Pancreas (tissue), 10 donors: ENCODE measurements around the gene MED17. TPM values are rescaled to one million over a fixed set of nuclear protein-coding genes. Genes with fewer than 3 reads are reported as not detected.
A peak's percentile ranks its signal among the peaks of the same experiment; 100 is the strongest.

Source experiments
- ATAC-seq, 4 donors: fragments of 200-7000 bp; cut with Tn5 transposase; one replicate each; pipeline versions ENCODE4 v1.8.0 to v1.9.1; 2020; ENCODE audit warnings: mild to moderate bottlenecking in 4 of 4, moderate library complexity in 4 of 4
- DNase-seq, 6 donors: peaks; one replicate each; pipeline ENCODE4 v3.0.0-alpha.2; 2020
- FAIRE-seq: peaks from 2 replicates; lab custom pipeline; 2012; peaks lifted over from hg19 to GRCh38; lab: Jason Lieb, UNC
- H3K27ac ChIP-seq, 4 donors: fragments of 200-600 bp; sonication (generic); 1 replicate in 3 of 4; 2 replicates in 1 of 4; pipeline versions ENCODE4 v1.5.0 to v1.8.0; 2020
- H3K27me3 ChIP-seq, 4 donors: fragments of 200-600 bp; one replicate each; pipeline ENCODE4 v1.8.0; 2021
- H3K36me3 ChIP-seq, 3 donors: fragments of 200-600 bp; sonication (generic) in 1 of 3; one replicate each; pipeline versions ENCODE4 v1.5.0 to v1.8.0; 2020 to 2021
- H3K4me1 ChIP-seq, 3 donors: fragments of 200-600 bp; one replicate each; pipeline ENCODE4 v1.8.0; 2021
- H3K4me3 ChIP-seq, 4 donors: fragments of 200-600 bp; sonication (generic) in 2 of 4; one replicate each; pipeline versions ENCODE4 v1.5.0 to v1.8.0; 2020 to 2021
- H3K9me3 ChIP-seq, 4 donors: fragments of 200-600 bp; one replicate each; pipeline ENCODE4 v1.8.0; 2021
- WGBS, 2 donors: extraction: QIAGEN DNeasy Blood & Tissue Kit; methylation state at CpG; one replicate each; pipeline ENCODE4 v1.1.7; 2013; 5-methylcytosine and 5-hydroxymethylcytosine counted together
- intact Hi-C, 3 donors: fragments of 100-400 bp; cut with DNase I; formaldehyde crosslinking; loops; one replicate each; pipeline versions ENCODE4 v1.11.1 to v1.14.2; 2022
- polyA plus RNA-seq, 2 donors: library from polyadenylated mRNA; stranded (reverse); fragments of 200-250 nt; gene quantifications; one replicate each; pipeline ENCODE4 v1.2.3, GENCODE V29; 2013
- total RNA-seq, 6 donors: library from RNA; stranded (reverse); fragmentation: NEBNext Ultra II Directional in 4 of 6; extraction: Animal tissue kit (Norgen Biotek cat#: 25700) in 4 of 6; gene quantifications; one replicate each; pipeline versions ENCODE4 v1.2.1 to v1.2.4, GENCODE V29; 2021 to 2023
- TF ChIP-seq, protein P1 (sequence below), 4 donors: fragments of 200-600 bp; sonication (generic) in 3 of 4; IDR thresholded peaks; one replicate each; pipeline versions ENCODE4 v1.5.0 to v1.8.0; 2021; ENCODE audit warnings: antibody characterized with exemption in 4 of 4
- donor health status: healthy with polysubstance abuse.
- donor health status: DM: no; HTN: no; CAD: no; lungs with moderate emphysema.
- donor health status: DM: no; HTN: no; CAD: no.
- donor health status: control.
- donor health status: control.
- donor health status: Bipolar disorder and iron deficiency.
- donor health status: DM: yes; HTN: yes; CAD: no.
- donor health status: DM: no; HTN: no; CAD: no.
- donor health status: DM: no; HTN: no; CAD: no.
- donor health status: DM: yes; HTN: yes; CAD: no.

Gene MED17
- total and polyA plus RNA-seq, 8 donors = 6.6 to 17.8 (median 11.1) TPM

DNA sequence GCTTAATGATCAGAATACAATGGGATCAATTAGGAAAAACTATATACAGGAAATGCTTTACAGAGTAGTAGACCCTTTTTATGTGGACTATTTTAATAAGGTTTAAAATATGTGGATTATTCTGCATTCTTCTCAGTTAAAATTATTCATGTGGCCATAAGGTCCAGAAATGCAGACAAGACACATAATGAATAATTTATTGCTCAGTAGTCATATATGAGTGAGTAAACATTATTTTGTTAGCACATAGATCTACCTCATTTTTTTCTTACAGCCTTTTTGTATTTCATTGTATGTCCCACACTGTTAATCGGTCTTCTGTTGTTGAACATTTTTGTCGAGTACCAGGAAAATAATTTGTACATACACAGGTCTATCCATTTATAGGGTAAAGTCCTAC, 20.8 kb downstream of the MED17 start:
- 96 to 97% methylated on average over 2 of the region's 2 CpGs for WGBS, 2 donors
- Histone ChIP-seq H3K36me3 (peaks cover 0 to 36% (median 10%) of the 10 kb centered on the region in 3 donors), H3K27me3 (no peaks in the 10 kb centered on the region), H3K27ac (no peak overlapping the region), H3K4me3 (no peak overlapping the region), H3K4me1 (peaks cover 0 to 10% (median 0%) of the 10 kb centered on the region in 3 donors), H3K9me3 (no peaks in the 10 kb centered on the region)
- ATAC-seq (no peak), DNase-seq (no peak), FAIRE-seq (no peak)
- intact Hi-C loops = no loop called here
- TF ChIP-seq, protein P1, sequence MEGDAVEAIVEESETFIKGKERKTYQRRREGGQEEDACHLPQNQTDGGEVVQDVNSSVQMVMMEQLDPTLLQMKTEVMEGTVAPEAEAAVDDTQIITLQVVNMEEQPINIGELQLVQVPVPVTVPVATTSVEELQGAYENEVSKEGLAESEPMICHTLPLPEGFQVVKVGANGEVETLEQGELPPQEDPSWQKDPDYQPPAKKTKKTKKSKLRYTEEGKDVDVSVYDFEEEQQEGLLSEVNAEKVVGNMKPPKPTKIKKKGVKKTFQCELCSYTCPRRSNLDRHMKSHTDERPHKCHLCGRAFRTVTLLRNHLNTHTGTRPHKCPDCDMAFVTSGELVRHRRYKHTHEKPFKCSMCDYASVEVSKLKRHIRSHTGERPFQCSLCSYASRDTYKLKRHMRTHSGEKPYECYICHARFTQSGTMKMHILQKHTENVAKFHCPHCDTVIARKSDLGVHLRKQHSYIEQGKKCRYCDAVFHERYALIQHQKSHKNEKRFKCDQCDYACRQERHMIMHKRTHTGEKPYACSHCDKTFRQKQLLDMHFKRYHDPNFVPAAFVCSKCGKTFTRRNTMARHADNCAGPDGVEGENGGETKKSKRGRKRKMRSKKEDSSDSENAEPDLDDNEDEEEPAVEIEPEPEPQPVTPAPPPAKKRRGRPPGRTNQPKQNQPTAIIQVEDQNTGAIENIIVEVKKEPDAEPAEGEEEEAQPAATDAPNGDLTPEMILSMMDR (IDR thresholded peaks at IDR 0.05) = no peak

DNA sequence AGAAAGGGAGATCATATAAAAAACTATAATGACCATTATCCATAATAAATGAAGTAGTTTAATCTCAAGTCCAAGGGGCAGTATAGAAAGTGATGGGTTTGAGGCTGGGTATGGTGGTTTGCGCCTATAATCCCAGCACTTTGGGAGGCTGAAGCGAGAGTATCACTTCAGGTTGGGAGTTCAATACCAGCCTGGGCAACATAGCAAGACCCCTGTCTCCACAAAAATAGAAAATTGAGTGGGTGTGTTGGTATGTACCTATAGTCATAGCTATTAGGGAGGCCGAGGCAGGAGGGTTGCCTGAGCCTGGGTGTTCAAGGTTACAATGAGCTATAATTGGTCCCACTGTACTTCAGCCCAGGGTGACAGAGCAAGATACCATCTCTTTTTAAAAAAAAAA, 23.9 kb downstream of the MED17 start:
- 96 to 99% methylated on average over 3 of the region's 3 CpGs for WGBS, 2 donors
- Histone ChIP-seq H3K27me3 (no peaks in the 10 kb centered on the region), H3K27ac (no peak overlapping the region), H3K9me3 (no peaks in the 10 kb centered on the region), H3K4me1 (no peaks in the 10 kb centered on the region), H3K4me3 (no peak overlapping the region), H3K36me3 (peaks cover 0 to 53% (median 12%) of the 10 kb centered on the region in 3 donors)
- ATAC-seq = no peak
- FAIRE-seq = no peak
- intact Hi-C loops = no loop called here
- DNase-seq = no peak
- TF ChIP-seq, protein P1 (IDR thresholded peaks at IDR 0.05) = no peak

DNA sequence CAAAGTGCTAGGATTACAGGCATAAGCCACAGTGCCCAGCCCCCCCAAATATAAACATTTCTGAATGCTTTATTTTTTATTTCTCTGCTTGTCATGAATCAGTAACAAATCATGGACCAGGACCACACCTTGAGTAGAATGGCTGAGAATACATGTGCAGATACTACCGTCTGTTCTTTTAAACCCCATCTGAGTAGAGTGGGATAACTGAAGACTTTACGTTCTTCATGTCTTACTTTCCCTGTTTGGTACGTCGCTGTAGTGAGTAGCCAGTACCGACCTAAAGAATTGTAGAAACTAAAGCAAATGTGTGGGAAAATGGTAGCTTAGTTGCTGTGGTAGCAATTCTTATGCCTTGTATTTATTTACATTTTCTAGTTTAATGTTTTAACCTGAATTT, 29.9 kb downstream of the MED17 start:
- Histone ChIP-seq H3K36me3 (peaks cover 0 to 36% (median 7%) of the 10 kb centered on the region in 3 donors), H3K27ac (no peak overlapping the region), H3K4me1 (peaks cover 0 to 5% (median 0%) of the 10 kb centered on the region in 3 donors), H3K9me3 (no peaks in the 10 kb centered on the region), H3K27me3 (no peaks in the 10 kb centered on the region), H3K4me3 (no peak overlapping the region)
- DNase-seq (no peak), ATAC-seq (no peak), FAIRE-seq (no peak)
- WGBS, 2 donors = 95 to 99% methylated on average over 5 of the region's 5 CpGs
- intact Hi-C loops = no loop called here
- TF ChIP-seq, protein P1 (IDR thresholded peaks at IDR 0.05) = no peak

DNA sequence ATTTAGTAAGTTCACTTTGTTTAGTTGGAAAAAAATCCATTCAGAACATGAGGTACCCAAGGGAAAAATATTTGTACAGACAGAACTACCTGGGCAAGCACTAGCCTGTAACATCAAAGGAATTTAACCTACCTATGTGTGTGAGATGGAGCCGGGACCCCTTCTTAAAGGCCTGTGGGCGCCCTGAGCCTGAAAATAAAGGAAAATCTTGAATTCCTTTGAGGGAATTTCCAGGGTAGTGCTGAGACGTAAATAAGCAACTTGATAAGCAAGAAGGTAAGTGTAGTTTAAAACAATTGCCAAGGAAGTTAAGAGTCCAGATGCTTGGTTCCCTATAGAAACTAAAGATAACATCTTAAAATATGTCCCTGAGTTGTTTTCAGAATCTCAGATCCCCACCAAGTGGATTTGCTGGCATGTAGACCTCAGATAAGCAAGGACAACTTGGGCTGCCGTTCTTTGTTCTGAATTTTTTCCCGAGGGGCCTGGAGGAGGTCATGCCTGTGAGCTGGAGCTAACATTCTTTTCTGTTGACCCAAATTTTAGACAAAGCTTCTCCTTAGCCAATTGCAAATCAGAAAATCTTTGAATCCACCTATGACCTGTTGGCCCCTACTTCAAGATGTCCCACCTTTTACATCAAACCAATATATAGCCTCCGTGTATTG, 31.0 kb downstream of the MED17 start:
- ATAC-seq (peak in 1 of 4 donors; percentile 12), FAIRE-seq (no peak), DNase-seq (no peak)
- Histone ChIP-seq H3K36me3 (peaks cover 0 to 27% (median 7%) of the 10 kb centered on the region in 3 donors), H3K9me3 (no peaks in the 10 kb centered on the region), H3K27me3 (no peaks in the 10 kb centered on the region), H3K4me1 (peaks cover 0 to 5% (median 0%) of the 10 kb centered on the region in 3 donors), H3K4me3 (no peak overlapping the region), H3K27ac (no peak overlapping the region)
- TF ChIP-seq, protein P1 (IDR thresholded peaks at IDR 0.05) = no peak
- WGBS, 2 donors = 62 to 64% methylated on average over 6 of the region's 6 CpGs
- intact Hi-C loops = no loop called here
